Raji (cell line): ENCODE results near the gene LPCAT2.

Experiments
- POLR2A ChIP-seq: IDR thresholded peaks from 2 replicates; pipeline ENCODE4 v1.6.1; 2011; ENCODE audit warnings: low read depth, low read length, control low read depth; ENCODE audit not compliant: insufficient read depth

Gene LPCAT2

GRCh38 chr16:55494994-55495421 lies 13.9 kb upstream of the LPCAT2 start:
- no peak for TF ChIP-seq POLR2A

- no peak for TF ChIP-seq POLR2A
Observed at GRCh38 chr16:55495616-55496289, 13.1 kb upstream of the LPCAT2 start.

GRCh38 chr16:55496509-55497145 lies 12.2 kb upstream of the LPCAT2 start:
- no peak for TF ChIP-seq POLR2A

- TF ChIP-seq POLR2A: no peak
Observed at GRCh38 chr16:55497558-55497957, 11.3 kb upstream of the LPCAT2 start.

GRCh38 chr16:55498101-55498500 lies 10.8 kb upstream of the LPCAT2 start:
- no peak for TF ChIP-seq POLR2A

GRCh38 chr16:55499281-55499680 lies 9.6 kb upstream of the LPCAT2 start:
- no peak for TF ChIP-seq POLR2A

GRCh38 chr16:55499951-55500529 lies 8.8 kb upstream of the LPCAT2 start:
- no peak for TF ChIP-seq POLR2A

- TF ChIP-seq POLR2A: no peak
Observed at GRCh38 chr16:55500530-55501011, 8.3 kb upstream of the LPCAT2 start.

- no peak for TF ChIP-seq POLR2A
Observed at GRCh38 chr16:55501549-55502322, 7.1 kb upstream of the LPCAT2 start.

GRCh38 chr16:55502801-55503366 lies 6.0 kb upstream of the LPCAT2 start:
- no peak for TF ChIP-seq POLR2A

- no peak for TF ChIP-seq POLR2A
Observed at GRCh38 chr16:55503726-55504550, 4.9 kb upstream of the LPCAT2 start.

GRCh38 chr16:55505333-55506015 lies 3.4 kb upstream of the LPCAT2 start:
- no peak for TF ChIP-seq POLR2A

GRCh38 chr16:55506083-55506482 lies 2.8 kb upstream of the LPCAT2 start:
- TF ChIP-seq POLR2A: no peak

GRCh38 chr16:55506708-55507107 lies 2.2 kb upstream of the LPCAT2 start:
- TF ChIP-seq POLR2A: no peak
